T-helper 22 cell (primary cell): ENCODE measurements around the gene SNAPC5.
A peak's percentile ranks its signal among the peaks of the same experiment; 100 is the strongest.
"Not testable (repeated sequence)": the region's sequence is repeated elsewhere in the genome, so short reads cannot be mapped to it uniquely, and the experiment has no call there.

Experiments
- DNase-seq: peaks from one replicate; pipeline ENCODE4 v3.0.0-alpha.2; 2020; ENCODE audit warnings: low read depth

Gene SNAPC5

DNA sequence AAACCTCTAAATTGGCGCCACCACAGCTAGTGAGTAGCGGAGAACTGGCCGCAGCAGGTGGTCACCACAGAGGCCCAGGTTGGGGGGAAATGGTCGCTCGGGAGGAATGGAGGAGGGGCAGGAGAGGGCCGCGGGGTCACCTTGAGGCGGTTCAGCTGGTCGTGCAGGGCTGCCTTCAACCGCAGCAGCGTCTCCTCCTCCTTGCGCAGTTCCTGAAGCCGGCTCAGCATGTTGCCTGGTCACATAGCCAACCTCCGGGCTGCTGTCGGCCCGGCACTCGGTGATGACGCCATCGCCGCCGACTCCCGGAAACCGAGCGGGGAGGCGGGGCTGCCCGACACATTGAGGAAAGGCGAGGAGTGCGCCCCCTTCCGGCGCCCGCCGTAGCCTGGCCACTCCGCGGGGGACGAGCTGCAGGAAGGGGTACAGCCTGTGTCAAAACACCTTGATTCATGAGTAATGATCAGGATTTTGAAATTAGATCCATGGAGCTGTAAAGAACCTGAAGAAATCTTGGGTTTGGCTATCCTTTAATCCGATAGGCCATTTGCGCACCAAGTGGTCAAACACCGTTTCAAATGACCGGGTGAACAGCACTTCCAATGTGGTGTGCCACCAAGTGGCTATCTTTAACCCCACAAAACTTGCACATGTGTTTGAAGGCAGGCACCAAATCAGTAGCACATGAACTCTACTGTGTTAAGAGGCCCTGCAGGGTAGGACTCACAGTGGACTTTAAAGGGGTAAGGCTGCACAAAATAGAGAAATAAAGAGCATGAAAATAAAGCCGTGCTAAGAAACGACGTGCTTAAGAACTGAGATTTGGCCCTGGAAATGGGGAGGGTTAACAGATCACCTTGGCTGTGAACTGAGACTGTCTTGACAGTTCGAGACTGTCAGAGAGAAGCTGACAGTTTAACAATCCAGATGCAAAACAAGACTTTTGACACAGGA, at the start of gene SNAPC5:
TSS of gene SNAPC5 (minus strand) at position 261 of the 954 bp plus-strand sequence. CDS start at position 230, 31 bp downstream.
- peak; percentile 95 for DNase-seq

- no peak for DNase-seq
These were observed 47.7 kb upstream of the SNAPC5 start for GRCh38 chr15:66545255-66545654.

DNA sequence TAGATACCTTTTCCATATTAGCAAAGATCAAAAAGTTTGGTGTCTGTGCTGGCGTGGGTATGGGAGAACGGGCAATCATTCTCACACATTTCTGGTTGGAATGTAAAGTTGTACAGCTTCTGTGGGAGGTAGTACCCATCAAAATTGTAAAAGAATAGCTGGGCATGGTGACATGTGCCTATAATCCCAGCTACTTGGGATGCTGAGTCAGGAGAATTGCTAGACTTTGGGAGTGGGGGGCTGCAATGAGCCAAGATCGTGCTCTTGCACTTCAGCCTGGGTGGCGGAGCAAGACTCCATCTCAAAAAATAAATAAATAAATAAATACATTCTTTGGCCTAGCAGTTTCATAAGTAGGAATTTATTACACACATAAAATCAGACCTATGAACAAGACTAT, 45.3 kb upstream of the SNAPC5 start:
- DNase-seq, result no peak

GRCh38 chr15:66535056-66535455, 37.5 kb upstream of the SNAPC5 start:
- DNase-seq, result no peak

DNA sequence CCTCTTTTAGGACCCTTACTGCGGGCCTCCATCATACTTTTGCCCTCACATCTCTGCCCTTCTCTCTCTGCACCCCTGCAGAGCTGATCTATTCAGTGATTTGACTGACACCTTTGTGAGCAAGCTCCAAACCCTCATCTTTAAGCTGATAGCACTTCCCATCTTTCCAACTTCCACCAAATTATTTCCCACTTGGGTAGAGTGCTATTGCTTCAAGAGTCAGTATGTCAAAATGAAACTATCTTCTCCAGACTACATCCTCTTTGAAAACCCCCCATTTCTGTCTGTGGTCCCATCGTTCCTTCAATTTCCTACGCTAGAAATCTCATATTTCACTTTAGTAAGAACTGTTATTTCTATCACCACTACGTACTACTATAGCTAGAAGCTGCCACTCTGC, 27.3 kb upstream of the SNAPC5 start:
- no peak for DNase-seq

DNA sequence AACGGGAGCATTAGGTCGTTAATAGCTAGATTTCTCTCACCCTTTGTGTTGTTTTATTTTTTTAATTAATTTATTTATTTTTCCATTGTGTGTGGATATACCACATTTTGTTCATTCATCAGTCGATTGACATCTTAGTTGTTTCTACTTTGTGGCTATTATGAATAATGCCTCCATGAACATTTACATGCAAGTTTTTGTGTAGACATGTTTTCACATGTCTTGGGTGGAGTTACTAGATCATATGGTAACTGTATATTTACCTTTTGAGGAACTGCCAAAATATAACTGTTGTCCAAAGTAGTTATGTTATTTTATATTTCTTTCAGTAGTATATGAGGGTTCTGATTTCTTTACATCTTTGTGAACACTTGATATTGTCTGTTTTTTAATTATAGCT, 26.4 kb upstream of the SNAPC5 start:
- DNase-seq, result no peak

DNA sequence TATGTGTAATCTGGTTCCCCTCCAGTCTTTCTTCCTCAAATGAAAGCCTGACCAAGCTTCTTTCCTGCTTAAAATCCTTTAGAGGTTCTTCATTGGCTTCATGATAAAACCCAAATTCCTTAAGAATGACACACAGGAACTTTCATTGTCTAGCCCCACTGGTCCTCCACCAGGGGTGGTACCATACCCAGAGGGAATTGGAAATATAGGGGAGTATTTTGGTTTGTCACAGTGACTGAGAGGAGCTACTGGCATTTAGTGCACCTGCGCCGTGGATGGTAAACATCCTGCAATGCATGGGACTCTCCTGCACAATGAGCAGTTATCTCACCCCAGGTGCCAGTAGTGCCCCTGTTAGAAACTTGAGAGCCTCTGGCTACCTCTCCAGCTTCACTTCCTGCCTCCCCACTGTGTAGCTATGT, 18.4 kb upstream of the SNAPC5 start:
- DNase-seq, result no peak

GRCh38 chr15:66514586-66514985, 17.0 kb upstream of the SNAPC5 start:
- DNase-seq, result no peak

DNA sequence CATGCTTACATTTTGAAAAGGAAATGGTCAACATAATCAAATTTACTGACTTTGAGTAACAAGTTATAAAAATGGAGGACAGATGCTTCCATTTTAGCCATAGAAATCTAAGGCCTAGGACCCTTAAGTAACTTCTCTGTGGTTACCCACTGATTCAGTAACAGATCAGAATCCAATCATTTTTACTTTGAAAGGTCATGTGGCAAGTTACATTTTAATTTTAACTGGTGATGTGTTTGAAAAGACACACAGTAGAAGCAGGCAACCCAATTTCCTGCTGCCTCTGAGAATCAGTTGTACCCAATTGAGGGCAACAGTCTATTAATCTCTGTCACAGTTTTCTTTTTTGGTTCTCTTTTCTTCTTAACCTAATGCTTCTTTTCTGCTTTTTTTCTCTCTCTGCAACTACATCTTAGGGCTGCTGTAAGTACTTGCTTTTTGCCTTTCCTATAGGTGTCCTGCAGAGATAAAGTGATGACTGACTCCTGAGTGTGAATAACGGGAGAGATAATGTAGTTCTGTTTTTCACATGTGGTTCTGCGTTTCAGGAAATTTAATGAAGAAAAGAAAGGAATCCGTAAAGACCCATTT, 10.8 kb upstream of the SNAPC5 start:
- no peak for DNase-seq

GRCh38 chr15:66505818-66506217, 8.3 kb upstream of the SNAPC5 start:
- no peak for DNase-seq

GRCh38 chr15:66505430-66505811, 7.9 kb upstream of the SNAPC5 start:
- no peak for DNase-seq

DNA sequence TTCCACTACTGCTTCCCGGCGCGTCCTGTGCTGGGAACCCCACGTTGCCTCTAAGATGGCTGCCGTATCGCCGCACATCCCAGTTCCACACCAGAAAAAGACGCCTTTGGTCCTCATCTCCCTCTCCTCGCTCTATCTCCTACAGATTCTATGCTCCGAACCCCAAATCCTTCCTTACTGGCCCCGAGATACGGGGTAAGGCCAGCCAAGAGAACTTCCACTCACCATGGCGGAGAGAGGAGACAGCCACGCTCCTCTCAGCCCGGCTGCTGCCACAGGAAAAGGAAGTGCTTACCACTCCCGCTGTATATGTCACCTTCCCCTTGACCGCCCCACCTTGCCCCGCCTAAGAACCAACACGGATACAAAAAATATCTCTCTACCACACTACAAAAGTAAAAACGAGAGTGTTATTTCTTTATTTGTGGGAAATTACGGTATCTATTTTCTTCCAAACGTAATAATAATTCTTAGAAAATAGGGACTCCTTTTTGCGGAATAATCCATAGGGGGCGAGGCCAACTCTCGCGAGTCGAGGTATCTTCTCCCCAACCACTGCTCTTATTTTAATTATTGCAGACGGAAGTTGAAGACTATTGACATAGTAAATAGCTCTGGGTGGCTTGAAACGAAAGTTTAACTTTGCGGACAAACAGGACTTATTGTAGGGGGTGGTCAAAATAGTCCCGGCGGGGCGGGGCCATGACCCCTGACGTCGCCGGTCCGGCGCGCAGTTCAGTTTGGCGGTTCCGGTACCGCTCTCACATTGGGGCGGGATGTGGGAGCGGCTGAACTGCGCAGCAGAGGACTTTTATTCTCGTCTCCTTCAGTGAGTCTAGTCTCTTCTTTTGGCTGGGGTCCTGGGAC, 7.2 kb upstream of the SNAPC5 start, which contains the start of the genes RPL4 and ZWILCH:
TSS of gene RPL4 (minus strand) at position 293 of the 867 bp plus-strand sequence. CDS start at position 228, 65 bp downstream.
TSS of gene ZWILCH (plus strand) at position 764 of the 867 bp plus-strand sequence. CDS start at position 777, 13 bp downstream.
- DNase-seq, result peak; percentile 73

- no peak for DNase-seq
These were observed 6.4 kb upstream of the SNAPC5 start for GRCh38 chr15:66503780-66504562.

DNA sequence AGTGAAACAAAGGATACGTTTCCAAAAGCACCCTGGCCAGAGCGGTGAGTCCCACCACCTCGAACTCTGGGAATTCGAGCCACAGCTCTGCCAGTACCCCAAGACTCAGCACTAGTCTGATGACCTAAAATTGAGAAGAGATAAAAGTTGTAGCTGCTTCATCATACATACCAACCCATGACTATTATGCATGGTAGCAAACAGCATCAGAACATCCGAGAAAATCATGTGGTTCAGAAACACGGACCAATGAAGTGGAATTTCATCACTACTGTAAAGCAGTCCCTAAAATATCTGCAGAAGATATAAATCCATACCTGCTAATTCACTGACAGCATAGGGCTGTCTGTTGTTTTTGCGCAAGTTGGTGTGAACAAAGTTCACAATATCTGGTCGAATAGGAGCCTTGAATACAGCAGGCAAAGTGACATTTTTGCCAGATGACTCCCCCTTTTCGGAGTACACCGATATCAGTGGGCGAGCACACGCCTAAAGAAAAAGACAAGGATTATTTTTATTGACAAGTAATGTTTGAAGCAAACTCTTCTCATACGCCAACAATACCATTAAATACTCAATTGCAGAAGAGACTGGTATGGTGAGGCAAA, 5.6 kb upstream of the SNAPC5 start:
- DNase-seq, result not testable (repeated sequence)

GRCh38 chr15:66502491-66502890, 4.9 kb upstream of the SNAPC5 start:
- no peak for DNase-seq

DNA sequence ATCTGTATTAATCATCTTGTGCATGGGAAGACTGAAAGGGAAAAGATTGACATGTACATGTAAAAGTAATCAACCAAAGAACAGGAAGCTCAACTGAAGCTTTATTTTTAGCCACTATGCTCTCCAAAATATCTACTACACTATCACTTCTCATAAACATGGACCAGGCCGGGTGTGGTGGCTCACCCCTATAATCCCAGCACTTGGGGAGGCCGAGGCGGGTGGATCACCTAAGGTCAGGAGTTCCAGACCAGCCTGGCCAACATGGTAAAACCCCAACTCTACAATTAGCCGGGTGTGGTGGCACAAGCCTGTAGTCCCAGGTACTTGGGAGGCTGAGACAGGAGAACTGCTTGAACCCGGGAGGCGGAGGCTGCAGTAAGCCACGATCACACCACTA, 2.8 kb upstream of the SNAPC5 start:
- not testable (repeated sequence) for DNase-seq

- DNase-seq, result no peak
These were observed 1.2 kb upstream of the SNAPC5 start for GRCh38 chr15:66498501-66499386.

DNA sequence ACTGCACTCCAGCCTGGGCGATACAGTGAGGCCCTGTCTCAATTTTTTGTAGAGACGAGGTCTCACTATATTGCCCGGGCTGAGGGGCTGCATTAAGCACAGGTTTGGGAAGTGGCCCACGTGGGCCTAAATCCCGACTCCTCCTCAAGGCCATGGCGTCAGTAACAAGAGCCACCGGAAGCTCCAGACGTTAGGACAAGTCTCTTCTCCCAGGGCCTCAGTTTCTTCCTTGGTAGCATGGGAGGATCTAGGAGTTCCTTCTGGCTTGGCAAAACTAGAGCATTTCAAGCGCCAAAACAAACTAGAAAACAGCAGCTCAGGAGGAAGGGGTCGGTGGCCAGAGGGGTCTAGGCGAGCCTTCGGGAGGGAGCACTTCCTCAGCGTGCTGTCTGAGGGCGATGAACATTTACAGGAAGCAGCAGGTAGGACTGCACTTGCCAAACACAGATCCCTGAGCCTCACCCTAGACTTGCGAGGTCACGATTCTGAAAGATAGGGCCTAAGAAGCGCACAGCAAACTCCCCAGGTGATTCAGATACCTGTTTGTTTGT, 536 bp downstream of the SNAPC5 start:
- no peak for DNase-seq

- DNase-seq, result no peak
These were observed 3.3 kb downstream of the SNAPC5 start for GRCh38 chr15:66494262-66494661.

DNA sequence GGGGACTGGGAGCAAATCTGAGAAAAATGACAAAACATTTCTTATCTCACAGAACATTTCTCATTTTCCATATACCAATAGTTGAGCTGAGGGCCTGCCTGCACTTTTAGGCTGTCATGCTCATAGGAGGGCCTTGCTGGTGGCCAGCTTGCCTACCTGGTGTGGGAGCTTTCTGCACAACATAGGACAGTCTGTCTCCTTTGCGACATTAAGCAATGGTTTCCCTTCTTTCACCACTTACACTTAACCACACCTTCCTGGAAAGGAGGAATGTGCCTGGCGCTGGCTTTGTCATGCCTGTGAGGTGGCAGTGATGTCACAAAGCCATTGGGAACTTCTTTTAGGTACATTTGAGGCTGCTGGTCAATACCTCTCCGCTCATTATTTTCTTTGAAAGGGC, 5.7 kb downstream of the SNAPC5 start:
- DNase-seq, result no peak
